ENCODE data around the gene INPP5J. TPM values are rescaled to one million over a fixed set of nuclear protein-coding genes. Genes with fewer than 3 reads are reported as not detected.
A peak's percentile ranks its signal among the peaks of the same experiment; 100 is the strongest.

The INPP5J gene
- total and polyA plus RNA-seq, 10 of the 15 experiments (the other 5 are each of a cell fraction or from before 2014, with no cell fraction given), result 0.18 to 2.8 (median 1.5) TPM; not detected in 1

DNA sequence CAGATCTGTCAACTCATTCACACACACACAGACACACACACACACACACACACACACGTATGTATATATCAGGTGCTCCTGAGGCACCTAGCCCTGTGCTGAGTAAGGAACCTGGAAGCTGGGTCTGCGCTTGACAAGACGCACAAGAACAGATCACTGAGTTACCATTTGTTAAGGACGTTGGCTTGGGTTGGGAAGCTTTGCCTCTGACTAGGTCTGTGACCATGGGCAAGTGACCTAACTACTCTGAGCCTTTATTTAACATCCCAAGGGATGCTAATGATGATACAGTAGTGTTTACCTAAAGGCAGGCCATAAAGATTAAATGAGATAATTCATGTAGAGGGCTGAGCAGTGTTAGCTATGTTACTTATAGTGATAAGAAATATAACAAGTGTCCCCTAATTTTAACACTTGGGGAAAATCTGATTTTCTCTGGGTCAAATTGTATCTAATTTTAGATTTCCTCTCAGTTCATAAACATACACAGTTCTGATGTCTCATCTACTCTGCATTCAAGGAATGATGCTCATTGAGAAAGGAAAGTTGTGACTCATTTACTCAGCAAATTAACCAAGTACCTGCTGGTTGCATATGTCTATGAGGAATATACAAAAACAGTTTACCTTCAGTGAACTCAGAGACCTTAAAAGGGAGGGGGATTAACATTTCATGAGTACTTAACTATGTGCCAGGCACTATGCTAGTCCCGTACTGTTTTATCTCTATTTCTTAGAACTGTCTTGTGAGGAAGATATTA lies 50.8 kb downstream of the INPP5J start:
- no peaks in the 10 kb centered on the region; the same call in 1 of the 2 replicates for H4K20me1 ChIP-seq (ENCODE audit: control insufficient read depth, insufficient read depth)
- DNase-seq (ENCODE audit: low read depth, low spot score), result no peak
- no peak overlapping the region for H2AFZ ChIP-seq (ENCODE audit: control insufficient read depth, low read depth, low read length)
- SMC1A ChIA-PET (ENCODE audit: uncharacterized antibody, unreplicated experiment), result no interaction called here
- intact Hi-C loops (cut with micrococcal nuclease; ENCODE audit: unreplicated experiment) (no loop called here), in situ Hi-C loops (cut with MboI) (no loop called here)
- peak; percentile 70 for FAIRE-seq
- peaks cover 6% of the 10 kb centered on the region for H3K4me1 ChIP-seq (ENCODE audit: control insufficient read depth, insufficient read depth, low read length)
- CTCF ChIA-PET, result interaction anchor here (1.1 kb wide), 1 partner anchor 39 kb away, joined by 3 read pairs; the partner anchor contains the start of gene LIMK2
- POLR2A ChIA-PET, result no interaction called here
- no peaks in the 10 kb centered on the region for H3K79me2 ChIP-seq (ENCODE audit: control insufficient read depth, insufficient read depth, low read length)
- no peak for TF ChIP-seq ZSCAN29 (IDR thresholded peaks at IDR 0.05)
- no peak for TF ChIP-seq SMAD5 (IDR thresholded peaks at IDR 0.05; ENCODE audit: low read depth)
- TF ChIP-seq, protein P1, sequence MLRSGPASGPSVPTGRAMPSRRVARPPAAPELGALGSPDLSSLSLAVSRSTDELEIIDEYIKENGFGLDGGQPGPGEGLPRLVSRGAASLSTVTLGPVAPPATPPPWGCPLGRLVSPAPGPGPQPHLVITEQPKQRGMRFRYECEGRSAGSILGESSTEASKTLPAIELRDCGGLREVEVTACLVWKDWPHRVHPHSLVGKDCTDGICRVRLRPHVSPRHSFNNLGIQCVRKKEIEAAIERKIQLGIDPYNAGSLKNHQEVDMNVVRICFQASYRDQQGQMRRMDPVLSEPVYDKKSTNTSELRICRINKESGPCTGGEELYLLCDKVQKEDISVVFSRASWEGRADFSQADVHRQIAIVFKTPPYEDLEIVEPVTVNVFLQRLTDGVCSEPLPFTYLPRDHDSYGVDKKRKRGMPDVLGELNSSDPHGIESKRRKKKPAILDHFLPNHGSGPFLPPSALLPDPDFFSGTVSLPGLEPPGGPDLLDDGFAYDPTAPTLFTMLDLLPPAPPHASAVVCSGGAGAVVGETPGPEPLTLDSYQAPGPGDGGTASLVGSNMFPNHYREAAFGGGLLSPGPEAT (IDR thresholded peaks at IDR 0.05; ENCODE audit: low read depth), result no peak
- TF ChIP-seq PRDM15 (CRISPR knock-in tag; IDR thresholded peaks at IDR 0.05), result no peak
- TF ChIP-seq ZNF24 (IDR thresholded peaks at IDR 0.05), result no peak
- no peak for TF ChIP-seq BCL3 (IDR thresholded peaks at IDR 0.05; ENCODE audit: borderline replicate concordance, insufficient read depth, low read depth, low read length, poor library complexity, severe bottlenecking)
- no peak for TF ChIP-seq RBBP5 (conservative IDR thresholded peaks at IDR 0.05)
- TF ChIP-seq ESRRA (IDR thresholded peaks at IDR 0.05; ENCODE audit: low read length), result no peak
- no peak for TF ChIP-seq MTA3 (IDR thresholded peaks at IDR 0.05; ENCODE audit: borderline replicate concordance, low read length)
- no peak for TF ChIP-seq ZNF274 (IDR thresholded peaks at IDR 0.05; ENCODE audit: insufficient read depth, insufficient read length)
- TF ChIP-seq CREB1 (IDR thresholded peaks at IDR 0.05; ENCODE audit: low read depth), result no peak
- no peak for TF ChIP-seq IKZF2 (IDR thresholded peaks at IDR 0.05)
- no peak for TF ChIP-seq KDM1A (IDR thresholded peaks at IDR 0.05; ENCODE audit: borderline replicate concordance)
- H3K27me3 ChIP-seq (replicated peaks in 1 of 2; ENCODE audit: control insufficient read depth in 2 of 2, insufficient read depth in 2 of 2, low read length in 1 of 2), result no peaks in the 10 kb centered on the region
- H3K9me3 ChIP-seq (replicated peaks; ENCODE audit: control insufficient read depth, insufficient read depth, low read length), result no peaks in the 10 kb centered on the region
- no peak overlapping the region for H3K27ac ChIP-seq (ENCODE audit: control insufficient read depth, insufficient read depth)
- H3K36me3 ChIP-seq (ENCODE audit: control insufficient read depth in 2 of 2, insufficient read depth in 2 of 2, low read length in 1 of 2), result peaks cover 2 to 5% of the 10 kb centered on the region in 2 experiments; a peak in 2 of 4 replicates
- RAD21 ChIA-PET (ENCODE audit: unreplicated experiment), result no interaction called here
- no peak overlapping the region for H3K9ac ChIP-seq (ENCODE audit: control insufficient read depth, insufficient read depth, low read length)
- peak; percentile 49 for ATAC-seq
- BruUV-seq (replicated peaks), result no TSS peak
- 80% methylated on average over 5 of the region's 5 CpGs for WGBS (ENCODE audit: insufficient coverage, insufficient replicate concordance, low lambda C conversion rate, missing lambda C conversion rate)
- H3K4me3 ChIP-seq, result no peak overlapping the region
- peak overlapping the region; percentile 14; the same call in 1 of the 2 replicates for H3K4me2 ChIP-seq (ENCODE audit: control insufficient read depth, insufficient read depth)

All from GM12878 (cell line).